ENCODE data around the gene CDK16. TPM values are rescaled to one million over a fixed set of nuclear protein-coding genes. Genes with fewer than 3 reads are reported as not detected.

CDK16 gene
- total RNA-seq, 1 donor from 2014 or later: 181 TPM

DNA sequence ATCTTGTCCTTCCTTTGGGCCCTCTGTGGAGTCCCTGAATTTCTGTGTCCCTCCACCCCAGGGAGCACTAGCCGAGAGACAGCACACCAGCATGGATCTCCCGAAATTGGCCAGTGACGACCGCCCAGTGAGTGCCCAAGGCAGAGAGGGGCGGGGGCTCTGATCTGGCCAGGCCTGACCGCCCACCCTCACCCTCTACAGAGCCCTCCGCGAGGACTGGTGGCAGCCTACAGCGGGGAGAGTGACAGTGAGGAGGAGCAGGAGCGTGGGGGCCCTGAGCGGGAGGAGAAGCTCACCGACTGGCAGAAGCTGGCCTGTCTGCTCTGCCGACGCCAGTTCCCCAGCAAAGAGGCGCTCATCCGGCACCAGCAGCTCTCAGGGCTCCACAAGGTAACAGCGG lies 33.2 kb upstream of the CDK16 start:
- H3K36me3 Mint-ChIP-seq (ENCODE audit: unreplicated experiment): no peaks in the 10 kb centered on the region
- no peak for DNase-seq
- H3K27me3 Mint-ChIP-seq (ENCODE audit: unreplicated experiment): peaks cover 7% of the 10 kb centered on the region
- H3K27ac Mint-ChIP-seq (ENCODE audit: unreplicated experiment): no peak overlapping the region
- no peaks in the 10 kb centered on the region for H3K9me3 Mint-ChIP-seq (ENCODE audit: unreplicated experiment)
- no peaks in the 10 kb centered on the region for H3K4me1 Mint-ChIP-seq (ENCODE audit: low read depth, unreplicated experiment)
- no peak overlapping the region for H3K4me3 Mint-ChIP-seq (ENCODE audit: unreplicated experiment)
- TF ChIP-seq, protein P1, sequence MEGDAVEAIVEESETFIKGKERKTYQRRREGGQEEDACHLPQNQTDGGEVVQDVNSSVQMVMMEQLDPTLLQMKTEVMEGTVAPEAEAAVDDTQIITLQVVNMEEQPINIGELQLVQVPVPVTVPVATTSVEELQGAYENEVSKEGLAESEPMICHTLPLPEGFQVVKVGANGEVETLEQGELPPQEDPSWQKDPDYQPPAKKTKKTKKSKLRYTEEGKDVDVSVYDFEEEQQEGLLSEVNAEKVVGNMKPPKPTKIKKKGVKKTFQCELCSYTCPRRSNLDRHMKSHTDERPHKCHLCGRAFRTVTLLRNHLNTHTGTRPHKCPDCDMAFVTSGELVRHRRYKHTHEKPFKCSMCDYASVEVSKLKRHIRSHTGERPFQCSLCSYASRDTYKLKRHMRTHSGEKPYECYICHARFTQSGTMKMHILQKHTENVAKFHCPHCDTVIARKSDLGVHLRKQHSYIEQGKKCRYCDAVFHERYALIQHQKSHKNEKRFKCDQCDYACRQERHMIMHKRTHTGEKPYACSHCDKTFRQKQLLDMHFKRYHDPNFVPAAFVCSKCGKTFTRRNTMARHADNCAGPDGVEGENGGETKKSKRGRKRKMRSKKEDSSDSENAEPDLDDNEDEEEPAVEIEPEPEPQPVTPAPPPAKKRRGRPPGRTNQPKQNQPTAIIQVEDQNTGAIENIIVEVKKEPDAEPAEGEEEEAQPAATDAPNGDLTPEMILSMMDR (IDR thresholded peaks at IDR 0.05; ENCODE audit: partially characterized antibody, unreplicated experiment): no peak

DNA sequence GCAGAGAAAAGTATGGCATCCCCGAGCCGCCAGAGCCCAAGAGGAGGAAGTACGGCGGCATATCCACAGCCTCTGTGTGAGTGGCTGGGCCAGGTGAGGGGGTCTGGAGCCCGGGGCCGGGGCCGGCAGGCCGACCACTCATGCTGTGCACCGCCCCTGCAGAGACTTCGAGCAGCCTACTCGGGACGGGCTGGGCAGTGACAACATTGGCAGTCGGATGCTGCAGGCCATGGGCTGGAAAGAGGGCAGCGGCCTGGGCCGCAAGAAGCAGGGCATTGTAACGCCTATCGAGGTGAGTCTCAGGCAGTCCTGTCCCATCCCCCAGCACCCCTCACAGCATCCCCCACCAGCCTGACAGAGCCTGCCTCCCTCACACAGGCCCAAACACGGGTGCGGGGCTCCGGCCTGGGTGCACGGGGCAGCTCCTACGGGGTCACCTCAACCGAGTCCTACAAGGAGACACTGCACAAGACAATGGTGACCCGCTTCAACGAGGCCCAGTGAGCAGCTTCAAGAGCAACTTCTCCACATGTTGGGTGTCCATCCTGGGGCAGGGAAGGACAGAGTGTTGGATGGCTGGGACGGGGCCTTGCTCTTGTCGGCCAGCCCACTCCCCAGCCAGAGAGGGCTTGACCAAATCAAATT lies 32.3 kb upstream of the CDK16 start:
- Mint-ChIP-seq H3K27me3 (ENCODE audit: unreplicated experiment) (peaks cover 6% of the 10 kb centered on the region), H3K9me3 (ENCODE audit: unreplicated experiment) (no peaks in the 10 kb centered on the region), H3K4me3 (ENCODE audit: unreplicated experiment) (no peak overlapping the region), H3K4me1 (ENCODE audit: low read depth, unreplicated experiment) (no peaks in the 10 kb centered on the region), H3K27ac (ENCODE audit: unreplicated experiment) (no peak overlapping the region), H3K36me3 (ENCODE audit: unreplicated experiment) (no peaks in the 10 kb centered on the region)
- no peak for DNase-seq
- TF ChIP-seq, protein P1 (IDR thresholded peaks at IDR 0.05; ENCODE audit: partially characterized antibody, unreplicated experiment): no peak

DNA sequence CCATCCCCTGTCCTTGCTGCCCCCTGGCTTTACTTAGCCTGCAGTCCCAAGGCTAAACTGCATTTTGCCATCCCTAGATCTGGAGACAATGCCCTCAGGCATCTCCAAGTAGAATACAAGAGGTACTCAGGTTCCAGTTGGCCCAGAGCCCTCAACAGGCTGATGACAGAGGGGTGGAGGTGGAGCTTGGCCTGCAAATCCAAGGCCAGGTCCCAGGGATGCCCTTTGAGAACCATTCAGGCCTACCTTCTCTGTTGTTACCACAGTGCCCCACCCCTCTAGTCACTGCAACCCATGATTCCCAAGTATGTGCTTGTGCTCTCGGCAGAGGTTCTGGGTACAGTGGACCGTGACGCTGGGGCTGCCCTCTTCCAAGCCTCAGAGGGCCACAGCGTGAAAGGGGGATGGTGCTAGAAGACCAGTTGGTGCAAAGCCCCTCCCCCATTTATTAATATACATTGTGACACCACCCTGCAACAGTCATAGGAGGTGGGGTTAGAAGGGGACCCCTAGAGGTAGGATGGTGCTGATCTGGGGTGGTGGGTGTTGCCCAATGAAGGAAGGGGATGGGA lies 31.3 kb upstream of the CDK16 start:
- Mint-ChIP-seq H3K36me3 (ENCODE audit: unreplicated experiment) (no peaks in the 10 kb centered on the region), H3K27me3 (ENCODE audit: unreplicated experiment) (peaks cover 6% of the 10 kb centered on the region), H3K4me3 (ENCODE audit: unreplicated experiment) (no peak overlapping the region), H3K4me1 (ENCODE audit: low read depth, unreplicated experiment) (no peaks in the 10 kb centered on the region), H3K27ac (ENCODE audit: unreplicated experiment) (no peak overlapping the region), H3K9me3 (ENCODE audit: unreplicated experiment) (no peaks in the 10 kb centered on the region)
- TF ChIP-seq, protein P1 (IDR thresholded peaks at IDR 0.05; ENCODE audit: partially characterized antibody, unreplicated experiment): no peak
- no peak for DNase-seq

DNA sequence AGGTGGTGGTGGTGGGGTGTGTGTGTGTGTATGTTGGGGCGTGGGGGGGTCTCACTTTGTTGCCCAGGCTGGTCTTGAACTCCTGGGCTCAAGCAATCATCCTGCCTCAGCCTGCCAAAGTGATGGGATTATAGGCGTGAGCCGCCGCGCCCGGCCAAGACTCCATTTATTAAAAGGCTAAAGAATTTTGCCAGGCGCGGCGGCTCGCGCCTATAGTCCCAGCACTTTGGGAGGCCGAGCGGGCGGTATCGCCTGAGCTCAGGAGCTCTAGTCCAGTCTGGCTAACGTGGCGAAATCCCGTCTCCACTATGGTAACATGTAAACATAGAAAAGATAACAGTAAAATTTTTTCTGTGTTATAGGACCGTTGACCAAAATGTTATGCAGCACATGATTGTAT lies 28.6 kb upstream of the CDK16 start:
- TF ChIP-seq, protein P1 (IDR thresholded peaks at IDR 0.05; ENCODE audit: partially characterized antibody, unreplicated experiment): no peak
- no peak overlapping the region for H3K4me3 Mint-ChIP-seq (ENCODE audit: unreplicated experiment)
- H3K36me3 Mint-ChIP-seq (ENCODE audit: unreplicated experiment): no peaks in the 10 kb centered on the region
- H3K27ac Mint-ChIP-seq (ENCODE audit: unreplicated experiment): no peak overlapping the region
- H3K4me1 Mint-ChIP-seq (ENCODE audit: low read depth, unreplicated experiment): peaks cover 3% of the 10 kb centered on the region
- no peaks in the 10 kb centered on the region for H3K9me3 Mint-ChIP-seq (ENCODE audit: unreplicated experiment)
- DNase-seq: no peak
- peaks cover 3% of the 10 kb centered on the region for H3K27me3 Mint-ChIP-seq (ENCODE audit: unreplicated experiment)

All from glutamatergic neuron (in vitro differentiated cells).